GM18498 (cell line): Measurements from ENCODE around the gene TIGD1.
"Not testable (repeated sequence)": the region's sequence is repeated elsewhere in the genome, so short reads cannot be mapped to it uniquely, and the experiment has no call there.

Experiments
- ATAC-seq: cut with Tn5 transposase; IDR thresholded peaks from one replicate; pipeline ENCODE4 v1.9.1; 2021; ENCODE audit warnings: mild to moderate bottlenecking, moderate library complexity; ENCODE audit not compliant: unreplicated experiment

The TIGD1 gene

GRCh38 chr2:232571026-232571474, 20.7 kb upstream of the TIGD1 start:
- no peak for ATAC-seq

GRCh38 chr2:232570481-232570880, 20.1 kb upstream of the TIGD1 start:
- ATAC-seq = not testable (repeated sequence)

- no peak for ATAC-seq
Observed at GRCh38 chr2:232569541-232569940, 19.2 kb upstream of the TIGD1 start.

GRCh38 chr2:232568161-232568560, 17.8 kb upstream of the TIGD1 start:
- ATAC-seq = no peak

- ATAC-seq = no peak
Observed at GRCh38 chr2:232567721-232568120, 17.4 kb upstream of the TIGD1 start.

GRCh38 chr2:232563580-232563979, 13.2 kb upstream of the TIGD1 start:
- ATAC-seq = no peak

- no peak for ATAC-seq
Observed at GRCh38 chr2:232562515-232563151, 12.3 kb upstream of the TIGD1 start.

GRCh38 chr2:232556426-232556825, 6.1 kb upstream of the TIGD1 start:
- no peak for ATAC-seq

- ATAC-seq = no peak
Observed at GRCh38 chr2:232551776-232552175, 1.4 kb upstream of the TIGD1 start.

- no peak for ATAC-seq
Observed at GRCh38 chr2:232551250-232551638, 887 bp upstream of the TIGD1 start.

GRCh38 chr2:232549655-232550353, 553 bp downstream of the TIGD1 start:
- no peak for ATAC-seq

- no peak for ATAC-seq
Observed at GRCh38 chr2:232547991-232548390, 2.4 kb downstream of the TIGD1 start.

- ATAC-seq = no peak
Observed at GRCh38 chr2:232545511-232546375, 4.6 kb downstream of the TIGD1 start.

GRCh38 chr2:232544674-232545073, 5.7 kb downstream of the TIGD1 start:
- no peak for ATAC-seq

- no peak for ATAC-seq
Observed at GRCh38 chr2:232543928-232544631, 6.3 kb downstream of the TIGD1 start.

- no peak for ATAC-seq
Observed at GRCh38 chr2:232543491-232543890, 6.9 kb downstream of the TIGD1 start.

- no peak for ATAC-seq
Observed at GRCh38 chr2:232542715-232543467, 7.5 kb downstream of the TIGD1 start.

GRCh38 chr2:232541961-232542714, 8.2 kb downstream of the TIGD1 start:
- ATAC-seq = no peak

- ATAC-seq = no peak
Observed at GRCh38 chr2:232541195-232541960, 9.0 kb downstream of the TIGD1 start.
